HFF-Myc (cell line): ENCODE results near the gene SLC51B.

Experiments used
- DNase-seq: peaks from one replicate; pipeline ENCODE4 v3.0.0-alpha.2; 2011; ENCODE audit warnings: low read depth; ENCODE audit errors: extremely low read depth
- H3K4me3 ChIP-seq: replicated peaks from 2 replicates; pipeline ENCODE4 v1.5.1; 2011; ENCODE audit warnings: low read depth, mild to moderate bottlenecking, control low read depth, low read length
- TF ChIP-seq, protein P1 (sequence below): IDR thresholded peaks from 2 replicates; pipeline ENCODE4 v1.5.1; 2012; ENCODE audit warnings: mild to moderate bottlenecking, low read depth, low read length, control low read depth; ENCODE audit errors: missing control alignments

Gene SLC51B

GRCh38 chr15:65082303-65082953 lies 37.2 kb downstream of the SLC51B start:
- no peak for DNase-seq
- no peak overlapping the region for H3K4me3 ChIP-seq
- TF ChIP-seq, protein P1, sequence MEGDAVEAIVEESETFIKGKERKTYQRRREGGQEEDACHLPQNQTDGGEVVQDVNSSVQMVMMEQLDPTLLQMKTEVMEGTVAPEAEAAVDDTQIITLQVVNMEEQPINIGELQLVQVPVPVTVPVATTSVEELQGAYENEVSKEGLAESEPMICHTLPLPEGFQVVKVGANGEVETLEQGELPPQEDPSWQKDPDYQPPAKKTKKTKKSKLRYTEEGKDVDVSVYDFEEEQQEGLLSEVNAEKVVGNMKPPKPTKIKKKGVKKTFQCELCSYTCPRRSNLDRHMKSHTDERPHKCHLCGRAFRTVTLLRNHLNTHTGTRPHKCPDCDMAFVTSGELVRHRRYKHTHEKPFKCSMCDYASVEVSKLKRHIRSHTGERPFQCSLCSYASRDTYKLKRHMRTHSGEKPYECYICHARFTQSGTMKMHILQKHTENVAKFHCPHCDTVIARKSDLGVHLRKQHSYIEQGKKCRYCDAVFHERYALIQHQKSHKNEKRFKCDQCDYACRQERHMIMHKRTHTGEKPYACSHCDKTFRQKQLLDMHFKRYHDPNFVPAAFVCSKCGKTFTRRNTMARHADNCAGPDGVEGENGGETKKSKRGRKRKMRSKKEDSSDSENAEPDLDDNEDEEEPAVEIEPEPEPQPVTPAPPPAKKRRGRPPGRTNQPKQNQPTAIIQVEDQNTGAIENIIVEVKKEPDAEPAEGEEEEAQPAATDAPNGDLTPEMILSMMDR, result no peak

GRCh38 chr15:65083262-65083701 lies 38.1 kb downstream of the SLC51B start:
- no peak for DNase-seq
- TF ChIP-seq, protein P1, result peak; percentile 22
- no peak overlapping the region for H3K4me3 ChIP-seq

- H3K4me3 ChIP-seq, result no peak overlapping the region
- no peak for DNase-seq
- TF ChIP-seq, protein P1, result no peak
Observed at GRCh38 chr15:65084500-65085206, 39.5 kb downstream of the SLC51B start.

DNA sequence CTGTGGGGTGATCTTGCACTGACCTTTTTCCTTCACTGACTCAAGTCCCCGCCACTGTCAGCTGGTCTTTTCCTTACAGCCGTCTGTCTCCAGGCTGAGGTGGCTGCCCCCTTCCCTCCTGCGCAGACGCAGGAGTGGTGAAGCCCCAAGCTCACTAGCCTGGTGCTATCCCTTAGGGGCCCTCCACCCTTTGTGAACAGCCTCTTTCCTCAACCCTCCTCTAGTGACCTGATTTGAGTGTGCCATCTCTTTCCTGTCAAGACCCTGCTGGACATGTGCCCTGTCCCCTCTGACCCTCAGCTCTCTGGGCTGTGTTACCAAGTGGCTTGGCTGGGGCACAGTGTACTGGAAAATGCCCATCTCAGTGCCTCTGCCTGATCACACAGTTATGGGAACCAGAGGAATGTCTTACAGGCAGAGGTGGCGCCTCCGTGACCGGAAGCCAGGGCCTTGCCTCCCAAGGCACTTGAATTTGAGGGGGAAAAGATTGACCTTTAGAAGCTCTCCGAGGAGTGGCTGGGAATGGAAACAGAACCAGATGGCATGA lies 40.1 kb downstream of the SLC51B start:
- no peak for DNase-seq
- H3K4me3 ChIP-seq, result no peak overlapping the region
- TF ChIP-seq, protein P1, result no peak

DNA sequence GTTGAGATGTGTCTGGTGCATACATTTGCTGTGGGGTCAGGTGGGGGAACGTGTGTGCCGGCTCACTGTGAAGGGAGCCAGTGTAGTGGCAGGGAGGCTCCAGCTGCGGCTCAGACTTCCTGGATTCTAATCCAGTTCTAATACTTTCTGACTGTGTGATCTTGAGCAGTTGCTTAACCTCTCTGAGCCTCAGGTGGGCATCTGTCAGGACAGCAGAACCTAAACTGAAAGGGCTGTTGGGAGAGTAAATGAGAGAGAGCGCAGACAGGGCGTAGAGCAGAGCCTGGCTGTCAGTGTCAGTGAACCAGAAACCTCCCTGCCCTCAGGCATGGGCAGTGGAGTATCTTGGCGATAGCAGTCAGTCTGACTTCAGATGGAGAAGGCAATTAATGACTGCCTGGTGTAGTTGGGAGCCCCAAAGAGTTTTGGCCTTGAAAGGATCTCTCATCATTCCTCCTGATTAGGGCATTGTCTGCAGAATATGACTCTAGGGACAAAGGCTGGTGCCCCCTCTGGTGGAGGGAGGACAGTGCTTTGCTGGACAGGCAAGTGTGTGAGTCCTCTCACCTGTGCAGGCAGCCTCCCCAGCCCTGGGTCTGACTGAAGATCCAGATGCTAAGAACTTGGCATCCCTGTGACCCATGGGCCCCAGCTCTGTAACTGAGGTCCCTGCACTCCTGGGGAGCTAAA lies 40.9 kb downstream of the SLC51B start:
- no peak for DNase-seq
- TF ChIP-seq, protein P1, result peak; percentile 67
- H3K4me3 ChIP-seq, result no peak overlapping the region

- no peak for DNase-seq
- H3K4me3 ChIP-seq, result no peak overlapping the region
- TF ChIP-seq, protein P1, result no peak
Observed at GRCh38 chr15:65086680-65087111, 41.5 kb downstream of the SLC51B start.
